ENCODE results near the gene WNT9A.

The WNT9A gene

GRCh38 chr1:227907439-227908015 is 40.2 kb downstream of the WNT9A start:
- ChIA-PET CTCF (no interaction called here), POLR2A (no interaction called here)
- no peak for TF ChIP-seq CTCF (IDR thresholded peaks at IDR 0.05; ENCODE audit: insufficient read depth, low read length, missing control alignments)
- DNase-seq (ENCODE audit: low read depth, low spot score): no peak
- no peak overlapping the region for H3K4me3 ChIP-seq (ENCODE audit: low read depth, low read length)

- no peak overlapping the region for H3K4me3 ChIP-seq (ENCODE audit: low read depth, low read length)
- POLR2A ChIA-PET: no interaction called here
- CTCF ChIA-PET: no interaction called here
- TF ChIP-seq CTCF (IDR thresholded peaks at IDR 0.05; ENCODE audit: insufficient read depth, low read length, missing control alignments): no peak
- DNase-seq (ENCODE audit: low read depth, low spot score): no peak
These were observed 41.1 kb downstream of the WNT9A start for GRCh38 chr1:227906550-227907071.

GRCh38 chr1:227905573-227906487 is 41.9 kb downstream of the WNT9A start:
- H3K4me3 ChIP-seq (ENCODE audit: low read depth, low read length): no peak overlapping the region
- TF ChIP-seq CTCF (IDR thresholded peaks at IDR 0.05; ENCODE audit: insufficient read depth, low read length, missing control alignments): no peak
- ChIA-PET POLR2A (interaction anchor here (0.6 kb wide), 1 partner anchor 177 kb away, joined by 4 read pairs; no protein-coding TSS in a partner anchor), CTCF (no interaction called here)
- DNase-seq (ENCODE audit: low read depth, low spot score): no peak

- ChIA-PET POLR2A (interaction anchor here (0.6 kb wide), 1 partner anchor 176 kb away, joined by 4 read pairs; no protein-coding TSS in a partner anchor), CTCF (no interaction called here)
- no peak for DNase-seq (ENCODE audit: low read depth, low spot score)
- H3K4me3 ChIP-seq (ENCODE audit: low read depth, low read length): no peak overlapping the region
- TF ChIP-seq CTCF (IDR thresholded peaks at IDR 0.05; ENCODE audit: insufficient read depth, low read length, missing control alignments): no peak
These were observed 43.0 kb downstream of the WNT9A start for GRCh38 chr1:227904541-227905335.

GRCh38 chr1:227903614-227904501 is 43.9 kb downstream of the WNT9A start:
- no peak for TF ChIP-seq CTCF (IDR thresholded peaks at IDR 0.05; ENCODE audit: insufficient read depth, low read length, missing control alignments)
- no peak overlapping the region for H3K4me3 ChIP-seq (ENCODE audit: low read depth, low read length)
- DNase-seq (ENCODE audit: low read depth, low spot score): no peak
- CTCF ChIA-PET: no interaction called here
- POLR2A ChIA-PET: no interaction called here
